GM12878 (cell line): ENCODE results near the gene TNFRSF1B. TPM values are rescaled to one million over a fixed set of nuclear protein-coding genes. Genes with fewer than 3 reads are reported as not detected.

Source experiments
- CBFB ChIP-seq: IDR thresholded peaks from 2 replicates; pipeline ENCODE4 v1.6.1; 2016; ENCODE audit warnings: antibody characterized with exemption, low read depth
- CREM ChIP-seq: IDR thresholded peaks from 2 replicates; pipeline ENCODE4 v1.6.1; 2014; ENCODE audit warnings: antibody characterized with exemption, low read depth
- CTCF ChIP-seq, 3 experiments: IDR thresholded peaks in 2 of 3; conservative IDR thresholded peaks in 1 of 3; 2 replicates each; pipeline ENCODE4 v1.5.1; 2011; ENCODE audit warnings: low read depth in 3 of 3, low read length in 3 of 3, mild to moderate bottlenecking in 3 of 3, control low read depth in 2 of 3, moderate library complexity in 2 of 3, inconsistent platforms in 1 of 3, mixed read lengths in 1 of 3; ENCODE audit not compliant: control insufficient read depth in 2 of 3, insufficient read depth in 1 of 3; ENCODE audit errors: extremely low read depth in 1 of 3
- EED ChIP-seq: sonication (generic); IDR thresholded peaks from 2 replicates; pipeline ENCODE4 v1.6.1; 2016; ENCODE audit warnings: antibody characterized with exemption, low read depth
- FOS ChIP-seq: IDR thresholded peaks from 3 replicates; pipeline ENCODE4 v1.6.1; 2011; ENCODE audit warnings: borderline replicate concordance; ENCODE audit not compliant: insufficient read length; ENCODE audit errors: extremely low read depth
- GATAD2B ChIP-seq: fragments of 450-650 bp; conservative IDR thresholded peaks from 2 replicates; pipeline ENCODE4 v1.6.1; 2017; ENCODE audit warnings: low read depth, mild to moderate bottlenecking, moderate library complexity
- IKZF2 ChIP-seq, 2 experiments: fragments of 450-650 bp; IDR thresholded peaks; 2 replicates each; pipeline ENCODE4 v1.6.1; 2017; ENCODE audit warnings: mild to moderate bottlenecking in 2 of 2, moderate library complexity in 2 of 2
- IRF4 ChIP-seq: IDR thresholded peaks from 2 replicates; pipeline ENCODE4 v1.6.1; 2011; ENCODE audit warnings: low read depth, low read length
- MEF2B ChIP-seq: fragments of 450-650 bp; IDR thresholded peaks from 2 replicates; pipeline ENCODE4 v1.6.1; 2018; ENCODE audit warnings: mild to moderate bottlenecking, moderate library complexity; ENCODE audit not compliant: partially characterized antibody, poor library complexity, severe bottlenecking
- MTA2 ChIP-seq: fragments of 450-650 bp; IDR thresholded peaks from 2 replicates; pipeline ENCODE4 v1.6.1; 2016; ENCODE audit warnings: low read depth, mild to moderate bottlenecking, moderate library complexity
- MXI1 ChIP-seq: fragments of 150-350 bp; IDR thresholded peaks from 2 replicates; pipeline ENCODE4 v1.6.1; 2011; ENCODE audit warnings: low read depth, mild to moderate bottlenecking, inconsistent platforms, low read length, improper control_type of control experiment
- NBN ChIP-seq: fragments of 450-650 bp; IDR thresholded peaks from 2 replicates; pipeline ENCODE4 v1.6.1; 2016
- REST ChIP-seq: IDR thresholded peaks from 2 replicates; pipeline ENCODE4 v1.6.1; 2012; ENCODE audit warnings: mild to moderate bottlenecking, low read depth, low read length
- SKIL ChIP-seq: fragments of 450-650 bp; IDR thresholded peaks from 2 replicates; pipeline ENCODE4 v1.6.1; 2017; ENCODE audit warnings: mild to moderate bottlenecking, low read depth, inconsistent platforms; ENCODE audit not compliant: poor library complexity, severe bottlenecking
- SMARCA5 ChIP-seq: fragments of 450-650 bp; IDR thresholded peaks from 2 replicates; pipeline ENCODE4 v1.6.1; 2017; ENCODE audit warnings: mild to moderate bottlenecking
- TARDBP ChIP-seq: IDR thresholded peaks from 2 replicates; pipeline ENCODE4 v1.6.1; 2016; ENCODE audit warnings: borderline replicate concordance
- TBL1XR1 ChIP-seq: IDR thresholded peaks from 2 replicates; pipeline ENCODE4 v1.6.1; 2012; ENCODE audit warnings: low read depth, low read length, improper control_type of control experiment
- ZNF592 ChIP-seq: fragments of 450-650 bp; IDR thresholded peaks from 2 replicates; pipeline ENCODE4 v1.6.1; 2017; ENCODE audit warnings: mild to moderate bottlenecking, moderate library complexity
- ZSCAN29 ChIP-seq: fragments of 450-650 bp; IDR thresholded peaks from 2 replicates; pipeline ENCODE4 v1.6.1; 2017; ENCODE audit warnings: mild to moderate bottlenecking, moderate library complexity
- ZZZ3 ChIP-seq: IDR thresholded peaks from 2 replicates; pipeline ENCODE4 v1.6.1; 2011; ENCODE audit warnings: low read depth; ENCODE audit not compliant: control insufficient read depth, insufficient read length
- polyA plus RNA-seq, 11 experiments: library from polyadenylated mRNA; depleted of rRNA in 4 of 11; unstranded in 6 of 11; stranded (reverse) in 5 of 11; fragments of >200 nt; fragmentation: Nextera tagmentation in 4 of 11; fragmentation: Illumina TruSeq in 1 of 11; extraction: Ambion mirVana in 4 of 11; extraction: Trizol in 1 of 11; gene quantifications; 1 replicate in 1 of 11; 2 replicates in 10 of 11; pipeline versions ENCODE4 v1.2.1 to v1.2.3, GENCODE V29; 2011 to 2016; ENCODE audit warnings: inconsistent platforms in 2 of 11, missing spikeins in 2 of 11, low read depth in 1 of 11
- total RNA-seq, 4 experiments: library from RNA; depleted of rRNA in 3 of 4; stranded (reverse); fragments of >200 nt in 3 of 4; fragmentation: Illumina TruSeq in 1 of 4; extraction: Trizol in 1 of 4; gene quantifications; 2 replicates each; pipeline versions ENCODE4 v1.2.1 to v1.2.3, GENCODE V29; 2013 to 2021

Gene TNFRSF1B
- total and polyA plus RNA-seq, 10 of the 15 experiments (the other 5 are each of a cell fraction or from before 2014, with no cell fraction given) = 10.1 to 87.2 (median 37.3) TPM

GRCh38 chr1:12163210-12163609 lies 3.6 kb upstream of the TNFRSF1B start (continued):
- TF ChIP-seq REST (no peak), TBL1XR1 (no peak), CBFB (0 out of 2 replicates have a peak, but pooled peaks have one; percentile 48), FOS (no peak), MEF2B (peak; percentile 13), SKIL (peak; percentile 71), TARDBP (no peak), ZZZ3 (no peak), CTCF (IDR thresholded peaks at IDR 0.05 in 2 of 3, conservative IDR thresholded peaks at IDR 0.05 in 1 of 3; ENCODE audit: control insufficient read depth in 2 of 3, extremely low read depth in 1 of 3, insufficient read depth in 1 of 3, low read depth in 3 of 3, low read length in 3 of 3) (no peak), CREM (peak; percentile 42; the same call in 1 of the 2 replicates), IRF4 (peak; percentile 58; the same call in 1 of the 2 replicates), IKZF2 (IDR thresholded peaks at IDR 0.05) (peak; percentile 81 to 84), EED (peak; percentile 66), SMARCA5 (no peak), MTA2 (peak; percentile 65; the same call in 1 of the 2 replicates), MXI1 (no peak; the same call in 1 of the 2 replicates), ZNF592 (no peak), ZSCAN29 (peak; percentile 61; the same call in 1 of the 2 replicates), GATAD2B (peak; percentile 68; the same call in 1 of the 2 replicates), NBN (peak; percentile 65; the same call in 1 of the 2 replicates)
